B cell (primary cell): ENCODE measurements around the gene SLC33A1. TPM values are rescaled to one million over a fixed set of nuclear protein-coding genes. Genes with fewer than 3 reads are reported as not detected.

Experiments used
- ATAC-seq: fragments of 200-7000 bp; cut with Tn5 transposase; one replicate; pipeline ENCODE4 v1.10.0; 2021; ENCODE audit warnings: low read depth, mild to moderate bottlenecking, moderate number of reproducible peaks, moderate library complexity
- CTCF ChIA-PET: fragments of 350-600 bp; sonication (Branson Sonifier 250); formaldehyde crosslinking; loops from one replicate; lab custom pipeline; 2021; ENCODE audit warnings: antibody characterized with exemption, inconsistent platforms; lab: Charles Lee
- POLR2A ChIA-PET: fragments of 350-600 bp; sonication (Branson Sonifier 250); formaldehyde crosslinking; loops from one replicate; lab custom pipeline; 2021; ENCODE audit warnings: antibody characterized with exemption; lab: Charles Lee
- DNase-seq: peaks from one replicate; pipeline ENCODE4 v3.0.0; 2013
- H2AFZ ChIP-seq: 2 replicates; pipeline ENCODE4 v1.6.1; 2012; ENCODE audit warnings: mild to moderate bottlenecking, low read depth, low read length; ENCODE audit not compliant: insufficient read depth, poor library complexity, severe bottlenecking
- H3K27ac ChIP-seq, 2 donors: 1 replicate in 1 of 2; 2 replicates in 1 of 2; pipeline ENCODE4 v1.5.1; 2012 to 2013; ENCODE audit warnings: low read length in 2 of 2, mild to moderate bottlenecking in 2 of 2, moderate library complexity in 1 of 2
- H3K27me3 ChIP-seq, 4 experiments: fragments of 200-600 bp in 1 of 4; sonication (generic) in 1 of 4; replicated peaks in 1 of 4; 1 replicate in 2 of 4; 2 replicates in 2 of 4; pipeline versions ENCODE4 v1.6.1 to v1.7.0; 2013 to 2016; ENCODE audit warnings: low read length in 3 of 4, mild to moderate bottlenecking in 2 of 4, mixed read lengths in 1 of 4, moderate library complexity in 1 of 4; ENCODE audit not compliant: insufficient read depth in 4 of 4, control insufficient read depth in 3 of 4; ENCODE audit errors: control extremely low read depth in 1 of 4
- H3K36me3 ChIP-seq, 2 experiments: replicated peaks in 1 of 2; 1 replicate in 1 of 2; 2 replicates in 1 of 2; pipeline versions ENCODE4 v1.6.1 to v1.7.1; 2013; ENCODE audit warnings: low read length in 1 of 2; ENCODE audit not compliant: insufficient read depth in 2 of 2, control insufficient read depth in 1 of 2; ENCODE audit errors: control extremely low read depth in 1 of 2, extremely low read depth in 1 of 2
- H3K4me1 ChIP-seq, 2 donors: fragments of 200-600 bp in 1 of 2; sonication (generic) in 1 of 2; 1 replicate in 1 of 2; 2 replicates in 1 of 2; pipeline versions ENCODE4 v1.5.1 to v1.6.1; 2013 to 2017; ENCODE audit warnings: low read length in 2 of 2; ENCODE audit not compliant: control insufficient read depth in 2 of 2, insufficient read depth in 2 of 2
- H3K4me2 ChIP-seq: replicated peaks from 2 replicates; pipeline ENCODE3; 2012; ENCODE audit warnings: mild to moderate bottlenecking, low read depth, low read length; ENCODE audit not compliant: poor library complexity, severe bottlenecking
- H3K4me3 ChIP-seq, 5 experiments: fragments of 200-600 bp in 1 of 5; sonication (generic) in 1 of 5; 1 replicate in 3 of 5; 2 replicates in 2 of 5; pipeline versions ENCODE4 v1.5.1 to v1.7.0; 2011 to 2016; ENCODE audit warnings: low read length in 4 of 5, mild to moderate bottlenecking in 4 of 5, low read depth in 2 of 5, control low read depth in 1 of 5, moderate library complexity in 1 of 5; ENCODE audit not compliant: insufficient read depth in 1 of 5; ENCODE audit errors: control extremely low read depth in 1 of 5, extremely low read depth in 1 of 5
- H3K79me2 ChIP-seq: fragments of 200-600 bp; sonication (generic); one replicate; pipeline ENCODE4 v1.6.0; 2016; ENCODE audit warnings: low read length; ENCODE audit not compliant: control insufficient read depth, insufficient read depth
- H3K9ac ChIP-seq: fragments of 200-600 bp; sonication (generic); 2 replicates; pipeline ENCODE4 v1.6.1; 2017; ENCODE audit warnings: mild to moderate bottlenecking, low read length, moderate library complexity
- H3K9me3 ChIP-seq, 3 donors: one replicate each; pipeline versions ENCODE4 v1.6.1 to v1.7.1; 2013; ENCODE audit warnings: low read length in 2 of 3; ENCODE audit not compliant: control insufficient read depth in 2 of 3, insufficient read depth in 1 of 3; ENCODE audit errors: control extremely low read depth in 1 of 3
- H4K20me1 ChIP-seq: 2 replicates; pipeline ENCODE4 v1.6.0; 2012; ENCODE audit warnings: mild to moderate bottlenecking, low read length; ENCODE audit not compliant: insufficient read depth, control insufficient read depth, poor library complexity, severe bottlenecking
- H3K27ac Mint-ChIP-seq: one replicate; pipeline ENCODE4 v1.8.0; 2021; ENCODE audit warnings: mixed read lengths
- H3K27me3 Mint-ChIP-seq: one replicate; pipeline ENCODE4 v1.8.0; 2021; ENCODE audit warnings: mixed read lengths
- H3K4me1 Mint-ChIP-seq: one replicate; pipeline ENCODE4 v1.8.0; 2021; ENCODE audit warnings: mixed read lengths
- H3K4me3 Mint-ChIP-seq: one replicate; pipeline ENCODE4 v1.8.0; 2021; ENCODE audit warnings: mixed read lengths
- H3K9me3 Mint-ChIP-seq: one replicate; pipeline ENCODE4 v1.8.0; 2022; ENCODE audit warnings: mixed read lengths; ENCODE audit not compliant: insufficient read depth
- EZH2 ChIP-seq: IDR thresholded peaks from 2 replicates; pipeline ENCODE4 v1.6.1; 2012; ENCODE audit warnings: borderline replicate concordance, low read depth, mild to moderate bottlenecking, moderate library complexity, low read length; ENCODE audit not compliant: insufficient read depth, poor library complexity, severe bottlenecking
- WGBS: methylation state at CpG from one replicate; pipeline ENCODE4 v1.1.5; 2013; ENCODE audit warnings: missing lambda C conversion rate; ENCODE audit not compliant: insufficient coverage; 5-methylcytosine and 5-hydroxymethylcytosine counted together
- intact Hi-C: fragments of 100-400 bp; cut with micrococcal nuclease; formaldehyde crosslinking; loops from one replicate; pipeline ENCODE4 v1.10.0; 2022
- polyA plus RNA-seq: library from polyadenylated mRNA; depleted of rRNA; stranded (reverse); fragments of >200 nt; gene quantifications from 2 replicates; pipeline ENCODE4 v1.2.3, GENCODE V29; 2012
- total RNA-seq, 2 donors: library from RNA; stranded (reverse); fragments of 120-200 nt in 1 of 2; gene quantifications; 1 replicate in 1 of 2; 2 replicates in 1 of 2; pipeline versions ENCODE4 v1.2.3 to v1.2.4, GENCODE V29; 2013 to 2022
- TF ChIP-seq, protein P1 (sequence below): fragments of 200-600 bp; IDR thresholded peaks from one replicate; pipeline ENCODE4 v1.8.0; 2022; ENCODE audit warnings: antibody characterized with exemption, mild to moderate bottlenecking

SLC33A1 gene
- total and polyA plus RNA-seq, 2 donors (not counting 1 experiment from before 2014, with no cell fraction given): 15.0 to 29.4 TPM

DNA sequence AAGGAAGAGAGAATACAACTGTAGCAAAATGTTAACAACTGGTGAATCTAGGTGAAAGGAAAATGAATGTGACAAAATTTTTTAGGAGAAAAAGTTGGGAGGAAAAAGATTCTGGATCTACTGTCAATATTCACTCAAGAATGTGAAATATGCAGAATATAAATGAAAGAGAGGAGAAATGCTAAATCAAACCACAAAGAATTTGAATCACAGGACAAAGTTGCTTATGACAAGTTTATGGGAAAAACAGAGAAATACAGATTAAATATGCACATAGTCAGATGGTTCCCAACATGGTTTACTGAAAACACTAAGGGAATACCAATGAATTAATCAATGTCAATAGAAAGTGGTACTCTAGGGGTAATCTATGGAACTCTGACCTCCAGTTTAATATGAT lies 75.8 kb downstream of the SLC33A1 start:
- H3K9me3 Mint-ChIP-seq: peaks cover 6% of the 10 kb centered on the region
- Histone ChIP-seq H3K27ac (no peak overlapping the region), H4K20me1 (no peaks in the 10 kb centered on the region), H3K27me3 (no peaks in the 10 kb centered on the region), H3K4me3 (no peak overlapping the region), H3K36me3 (no peaks in the 10 kb centered on the region), H2AFZ (no peak overlapping the region), H3K9me3 (peaks cover 0 to 21% (median 11%) of the 10 kb centered on the region in 3 donors), H3K9ac (no peak overlapping the region), H3K79me2 (no peaks in the 10 kb centered on the region), H3K4me2 (no peak overlapping the region), H3K4me1 (no peaks in the 10 kb centered on the region)
- H3K4me1 Mint-ChIP-seq: no peaks in the 10 kb centered on the region
- ChIA-PET POLR2A (no interaction called here), CTCF (no interaction called here)
- H3K27me3 Mint-ChIP-seq: no peaks in the 10 kb centered on the region
- no peak for DNase-seq
- no peak overlapping the region for H3K4me3 Mint-ChIP-seq
- ATAC-seq: no peak
- no peak overlapping the region for H3K27ac Mint-ChIP-seq
- TF ChIP-seq, protein P1, sequence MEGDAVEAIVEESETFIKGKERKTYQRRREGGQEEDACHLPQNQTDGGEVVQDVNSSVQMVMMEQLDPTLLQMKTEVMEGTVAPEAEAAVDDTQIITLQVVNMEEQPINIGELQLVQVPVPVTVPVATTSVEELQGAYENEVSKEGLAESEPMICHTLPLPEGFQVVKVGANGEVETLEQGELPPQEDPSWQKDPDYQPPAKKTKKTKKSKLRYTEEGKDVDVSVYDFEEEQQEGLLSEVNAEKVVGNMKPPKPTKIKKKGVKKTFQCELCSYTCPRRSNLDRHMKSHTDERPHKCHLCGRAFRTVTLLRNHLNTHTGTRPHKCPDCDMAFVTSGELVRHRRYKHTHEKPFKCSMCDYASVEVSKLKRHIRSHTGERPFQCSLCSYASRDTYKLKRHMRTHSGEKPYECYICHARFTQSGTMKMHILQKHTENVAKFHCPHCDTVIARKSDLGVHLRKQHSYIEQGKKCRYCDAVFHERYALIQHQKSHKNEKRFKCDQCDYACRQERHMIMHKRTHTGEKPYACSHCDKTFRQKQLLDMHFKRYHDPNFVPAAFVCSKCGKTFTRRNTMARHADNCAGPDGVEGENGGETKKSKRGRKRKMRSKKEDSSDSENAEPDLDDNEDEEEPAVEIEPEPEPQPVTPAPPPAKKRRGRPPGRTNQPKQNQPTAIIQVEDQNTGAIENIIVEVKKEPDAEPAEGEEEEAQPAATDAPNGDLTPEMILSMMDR: no peak
- TF ChIP-seq EZH2: no peak
- intact Hi-C loops: no loop called here

GRCh38 chr3:155772801-155773200 lies 81.4 kb downstream of the SLC33A1 start:
- no peak overlapping the region for H3K9ac ChIP-seq
- H3K4me2 ChIP-seq: no peak overlapping the region
- no peaks in the 10 kb centered on the region for H4K20me1 ChIP-seq
- no peak overlapping the region for H3K27ac Mint-ChIP-seq
- WGBS: no CpG with 5 or more reads among the region's 1 CpG
- no peak overlapping the region for H3K4me3 ChIP-seq
- H3K27me3 ChIP-seq: no peaks in the 10 kb centered on the region
- no peaks in the 10 kb centered on the region for H3K36me3 ChIP-seq
- intact Hi-C loops: no loop called here
- H3K27me3 Mint-ChIP-seq: no peaks in the 10 kb centered on the region
- no peaks in the 10 kb centered on the region for H3K79me2 ChIP-seq
- DNase-seq (no peak), ATAC-seq (no peak)
- H3K9me3 Mint-ChIP-seq: no peaks in the 10 kb centered on the region
- CTCF ChIA-PET: interaction anchor here (0.7 kb wide), 1 partner anchor 33 kb away, joined by 3 read pairs; the partner anchor contains the start of gene C3orf33
- POLR2A ChIA-PET: no interaction called here
- no peaks in the 10 kb centered on the region for H3K4me1 Mint-ChIP-seq
- H3K27ac ChIP-seq: no peak overlapping the region
- TF ChIP-seq, protein P1: no peak
- no peak for TF ChIP-seq EZH2
- H3K4me1 ChIP-seq: no peaks in the 10 kb centered on the region
- no peak overlapping the region for H2AFZ ChIP-seq
- peaks cover 0 to 18% (median 2%) of the 10 kb centered on the region in 3 donors for H3K9me3 ChIP-seq
- no peak overlapping the region for H3K4me3 Mint-ChIP-seq
